ENCODE data around the gene PSTPIP2. TPM values are rescaled to one million over a fixed set of nuclear protein-coding genes. Genes with fewer than 3 reads are reported as not detected.

Gene PSTPIP2
- total and polyA plus RNA-seq, 5 donors from 2014 or later: 10.3 to 16.1 (median 12.4) TPM

GRCh38 chr18:45945669-45946068 lies 126.4 kb downstream of the PSTPIP2 start:
- Histone ChIP-seq H3K9me3 (ENCODE audit: control insufficient read depth in 2 of 2, low read length in 2 of 2) (no peaks in the 10 kb centered on the region), H3K27ac (ENCODE audit: insufficient read depth, low read length, poor library complexity, severe bottlenecking) (no peak overlapping the region), H3K4me1 (ENCODE audit: control insufficient read depth, insufficient read depth, low read length, poor library complexity, severe bottlenecking) (no peaks in the 10 kb centered on the region), H3K27me3 (ENCODE audit: control insufficient read depth, insufficient read depth, low read length) (no peaks in the 10 kb centered on the region), H3K4me3 (ENCODE audit: low read depth, low read length) (no peak overlapping the region), H3K36me3 (ENCODE audit: control insufficient read depth, insufficient read depth, low read length) (peaks cover 96% of the 10 kb centered on the region)
- peaks cover 0 to 15% (median 4%) of the 10 kb centered on the region in 4 donors for H3K4me1 Mint-ChIP-seq
- peaks cover 82% of the 10 kb centered on the region for H3K36me3 Mint-ChIP-seq
- ATAC-seq (ENCODE audit: low read depth in 2 of 2) (no peak), DNase-seq (no peak)
- no peaks in the 10 kb centered on the region for H3K9me3 Mint-ChIP-seq
- no peaks in the 10 kb centered on the region for H3K27me3 Mint-ChIP-seq
- H3K27ac Mint-ChIP-seq: peak overlapping the region in 1 of 3 donors; percentile 47
- no peak overlapping the region for H3K4me3 Mint-ChIP-seq

- Histone ChIP-seq H3K27me3 (ENCODE audit: control insufficient read depth, insufficient read depth, low read length) (no peaks in the 10 kb centered on the region), H3K4me3 (ENCODE audit: low read depth, low read length) (no peak overlapping the region), H3K36me3 (ENCODE audit: control insufficient read depth, insufficient read depth, low read length) (peaks cover 84% of the 10 kb centered on the region), H3K4me1 (ENCODE audit: control insufficient read depth, insufficient read depth, low read length, poor library complexity, severe bottlenecking) (no peaks in the 10 kb centered on the region), H3K27ac (ENCODE audit: insufficient read depth, low read length, poor library complexity, severe bottlenecking) (no peak overlapping the region), H3K9me3 (ENCODE audit: control insufficient read depth in 2 of 2, low read length in 2 of 2) (no peaks in the 10 kb centered on the region)
- Mint-ChIP-seq H3K36me3 (peaks cover 62% of the 10 kb centered on the region), H3K9me3 (no peaks in the 10 kb centered on the region), H3K4me1 (peaks cover 6 to 13% (median 6%) of the 10 kb centered on the region in 4 donors), H3K27ac (peak overlapping the region in 1 of 3 donors; percentile 24), H3K4me3 (no peak overlapping the region), H3K27me3 (no peaks in the 10 kb centered on the region)
- ATAC-seq (ENCODE audit: low read depth in 2 of 2) (no peak), DNase-seq (no peak)
Observed at GRCh38 chr18:45940724-45941123, 131.3 kb downstream of the PSTPIP2 start.

- Mint-ChIP-seq H3K36me3 (peaks cover 51% of the 10 kb centered on the region), H3K4me3 (no peak overlapping the region), H3K27ac (peak overlapping the region in 1 of 3 donors; percentile 7), H3K9me3 (no peaks in the 10 kb centered on the region), H3K4me1 (peaks cover 6 to 13% (median 6%) of the 10 kb centered on the region in 4 donors), H3K27me3 (no peaks in the 10 kb centered on the region)
- no peak for ATAC-seq (ENCODE audit: low read depth in 2 of 2)
- no peak for DNase-seq
- Histone ChIP-seq H3K36me3 (ENCODE audit: control insufficient read depth, insufficient read depth, low read length) (peaks cover 83% of the 10 kb centered on the region), H3K27ac (ENCODE audit: insufficient read depth, low read length, poor library complexity, severe bottlenecking) (no peak overlapping the region), H3K27me3 (ENCODE audit: control insufficient read depth, insufficient read depth, low read length) (no peaks in the 10 kb centered on the region), H3K4me1 (ENCODE audit: control insufficient read depth, insufficient read depth, low read length, poor library complexity, severe bottlenecking) (no peaks in the 10 kb centered on the region), H3K9me3 (ENCODE audit: control insufficient read depth in 2 of 2, low read length in 2 of 2) (no peaks in the 10 kb centered on the region), H3K4me3 (ENCODE audit: low read depth, low read length) (no peak overlapping the region)
Observed at GRCh38 chr18:45939236-45939635, 132.8 kb downstream of the PSTPIP2 start.

DNA sequence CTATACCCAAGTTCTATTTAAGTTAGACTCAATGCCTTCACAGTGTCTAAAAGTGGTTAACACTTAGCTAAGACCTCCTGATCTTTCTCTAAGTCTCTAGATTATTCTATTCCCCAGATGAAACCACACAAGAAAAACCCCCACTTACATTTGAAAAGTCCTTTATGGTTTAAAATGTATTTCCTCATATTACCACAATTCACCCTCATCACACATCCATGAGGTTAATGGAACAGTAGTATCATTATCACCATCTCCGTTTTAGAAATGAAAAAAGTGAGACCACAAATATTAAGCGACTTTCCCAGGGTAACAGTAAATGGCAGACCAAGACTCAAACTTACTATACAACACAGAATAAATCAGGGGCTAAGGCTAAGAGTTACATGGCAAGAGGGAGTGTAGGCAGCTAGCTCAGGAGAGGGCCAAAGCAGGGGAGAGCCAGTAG lies 133.5 kb downstream of the PSTPIP2 start:
- no peaks in the 10 kb centered on the region for H3K27me3 Mint-ChIP-seq
- no peaks in the 10 kb centered on the region for H3K9me3 ChIP-seq (ENCODE audit: control insufficient read depth in 2 of 2, low read length in 2 of 2)
- ATAC-seq (ENCODE audit: low read depth in 2 of 2): no peak
- no peaks in the 10 kb centered on the region for H3K27me3 ChIP-seq (ENCODE audit: control insufficient read depth, insufficient read depth, low read length)
- no peak overlapping the region for H3K4me3 Mint-ChIP-seq
- peak overlapping the region in 2 of 3 donors; percentile 7 to 42 for H3K27ac Mint-ChIP-seq
- peaks cover 82% of the 10 kb centered on the region for H3K36me3 ChIP-seq (ENCODE audit: control insufficient read depth, insufficient read depth, low read length)
- no peak for DNase-seq
- no peaks in the 10 kb centered on the region for H3K9me3 Mint-ChIP-seq
- H3K4me1 ChIP-seq (ENCODE audit: control insufficient read depth, insufficient read depth, low read length, poor library complexity, severe bottlenecking): no peaks in the 10 kb centered on the region
- H3K27ac ChIP-seq (ENCODE audit: insufficient read depth, low read length, poor library complexity, severe bottlenecking): no peak overlapping the region
- peaks cover 47% of the 10 kb centered on the region for H3K36me3 Mint-ChIP-seq
- no peak overlapping the region for H3K4me3 ChIP-seq (ENCODE audit: low read depth, low read length)
- H3K4me1 Mint-ChIP-seq: peaks cover 6 to 13% (median 6%) of the 10 kb centered on the region in 4 donors

GRCh38 chr18:45935591-45936335 lies 136.3 kb downstream of the PSTPIP2 start:
- DNase-seq (no peak), ATAC-seq (ENCODE audit: low read depth in 2 of 2) (no peak)
- H3K9me3 Mint-ChIP-seq: no peaks in the 10 kb centered on the region
- no peaks in the 10 kb centered on the region for H3K4me1 ChIP-seq (ENCODE audit: control insufficient read depth, insufficient read depth, low read length, poor library complexity, severe bottlenecking)
- H3K9me3 ChIP-seq (ENCODE audit: control insufficient read depth in 2 of 2, low read length in 2 of 2): no peaks in the 10 kb centered on the region
- no peak overlapping the region for H3K4me3 Mint-ChIP-seq
- H3K27ac ChIP-seq (ENCODE audit: insufficient read depth, low read length, poor library complexity, severe bottlenecking): no peak overlapping the region
- no peaks in the 10 kb centered on the region for H3K27me3 Mint-ChIP-seq
- peaks cover 5 to 9% (median 6%) of the 10 kb centered on the region in 4 donors for H3K4me1 Mint-ChIP-seq
- peak overlapping the region in 1 of 3 donors; percentile 64 for H3K27ac Mint-ChIP-seq
- no peaks in the 10 kb centered on the region for H3K27me3 ChIP-seq (ENCODE audit: control insufficient read depth, insufficient read depth, low read length)
- H3K36me3 Mint-ChIP-seq: peaks cover 43% of the 10 kb centered on the region
- H3K36me3 ChIP-seq (ENCODE audit: control insufficient read depth, insufficient read depth, low read length): peaks cover 80% of the 10 kb centered on the region
- H3K4me3 ChIP-seq (ENCODE audit: low read depth, low read length): no peak overlapping the region

Other genes with a start within 250 kb of the PSTPIP2 start
- gene SIGLEC15, start 246.6 kb downstream of the PSTPIP2 start, total RNA-seq: not detected
- under 1 TPM in 1 of 4 donors, not detected in 3; 0.36 TPM for gene SIGLEC15, start 246.6 kb downstream of the PSTPIP2 start, polyA plus RNA-seq
- gene EPG5, start 104.9 kb downstream of the PSTPIP2 start, total RNA-seq: 49.8 TPM
- 1 to 10 TPM; 4.1 to 6.0 (median 5.2) TPM for gene EPG5, start 104.9 kb downstream of the PSTPIP2 start, polyA plus RNA-seq
- gene ATP5F1A, start 26.0 kb upstream of the PSTPIP2 start, total RNA-seq: 171 TPM
- 100 to 1,000 TPM; 553 to 620 (median 576) TPM for gene ATP5F1A, start 26.0 kb upstream of the PSTPIP2 start, polyA plus RNA-seq
- 21.3 TPM for gene HAUS1, start 32.1 kb upstream of the PSTPIP2 start, total RNA-seq
- gene HAUS1, start 32.1 kb upstream of the PSTPIP2 start, polyA plus RNA-seq: 10 to 100 TPM; 51.2 to 72.1 (median 58.7) TPM

All from CD4-positive, CD25-positive, alpha-beta regulatory T cell (primary cell).